GM12891 (cell line): ENCODE results near the gene CST1.

Experiments used
- POLR2A ChIP-seq: IDR thresholded peaks from 2 replicates; pipeline ENCODE4 v1.6.1; 2011; ENCODE audit warnings: low read depth, low read length, control low read depth
- POLR2AphosphoS5 ChIP-seq: IDR thresholded peaks from 2 replicates; pipeline ENCODE4 v1.6.1; 2011; ENCODE audit warnings: low read depth, low read length, control low read depth
- TAF1 ChIP-seq: IDR thresholded peaks from 2 replicates; pipeline ENCODE4 v1.6.1; 2011; ENCODE audit warnings: low read depth, low read length, control low read depth

DNA sequence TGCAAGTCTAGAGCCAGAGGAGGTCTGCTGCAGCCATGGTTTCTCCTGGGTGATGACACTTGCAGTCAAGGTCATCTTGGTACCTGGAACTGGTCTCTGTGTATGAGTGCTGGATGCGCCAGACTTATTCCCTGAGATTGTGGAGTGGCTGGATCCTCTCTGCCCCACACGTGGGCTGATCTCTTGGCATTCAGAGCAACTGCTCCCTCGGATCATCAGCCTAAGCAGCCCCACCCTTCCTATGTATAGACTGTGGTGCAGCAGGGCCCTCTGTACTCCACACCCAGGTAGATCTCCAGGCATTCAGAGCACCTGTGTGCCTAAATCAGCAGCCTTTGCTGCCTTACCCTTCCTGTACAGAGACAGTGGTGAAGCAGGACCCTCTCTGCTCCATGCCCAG, 49.8 kb downstream of the CST1 start:
- TF ChIP-seq POLR2A (no peak), POLR2AphosphoS5 (no peak), TAF1 (no peak)
